Thoracic aorta endothelial cell (primary cell): ENCODE data around the gene BEX1. TPM values are rescaled to one million over a fixed set of nuclear protein-coding genes. Genes with fewer than 3 reads are reported as not detected.

Experiments
- total RNA-seq: library from RNA; depleted of rRNA; stranded (reverse); fragments of >200 nt; gene quantifications from 2 replicates; pipeline ENCODE4 v1.2.3, GENCODE V29; 2012

The BEX1 gene
- total RNA-seq, result 0.27 and 0.57 TPM in 2 replicates

GRCh38 chrX:103063918-103064434 is at the start of gene BEX1:
TSS of gene BEX1 (minus strand) at chrX:103064171. CDS start at chrX:103063274, 897 bp downstream.

DNA sequence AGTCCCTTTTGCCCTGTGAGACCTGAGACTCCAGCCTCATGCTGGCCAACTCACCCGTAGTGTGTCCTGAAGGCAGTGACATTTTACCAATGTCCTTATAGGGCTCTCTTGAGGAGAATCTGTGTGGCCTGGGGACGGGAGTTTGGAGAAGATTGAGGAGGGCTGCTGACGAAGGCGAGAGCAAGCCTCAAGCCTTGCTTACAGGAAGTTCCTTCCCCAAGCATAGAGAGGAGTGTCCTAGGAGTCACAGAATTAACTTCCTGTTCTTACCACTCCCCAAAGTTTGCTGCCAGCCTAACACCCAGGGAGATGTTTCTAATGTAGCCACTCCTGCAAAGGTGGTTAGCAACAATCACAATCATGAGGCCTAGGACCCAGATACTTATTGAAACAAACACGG is 29.0 kb upstream of the BEX1 start, which contains the start of gene NXF3:
Gene NXF3 (minus strand): TSS at position 202 of the 400 bp plus-strand sequence. CDS start 120 bp downstream, at position 82.

Other genes starting within 250 kb of the BEX1 start
- 0.80 and 0.93 TPM in 2 replicates for gene RAB40AL, start 126.9 kb downstream of the BEX1 start, total RNA-seq
- gene NXF3, start 29.0 kb upstream of the BEX1 start, total RNA-seq, result not detected in 2 replicates
- 19.3 and 24.3 TPM in 2 replicates for gene BEX4, start 150.9 kb upstream of the BEX1 start, total RNA-seq
- 90.4 and 92.2 TPM in 2 replicates for gene TCEAL8, start 191.0 kb upstream of the BEX1 start, total RNA-seq
- not detected in 2 replicates for gene TCEAL5, start 212.6 kb upstream of the BEX1 start, total RNA-seq
- 0.27 and 0.29 TPM in 2 replicates for gene BEX2, start 246.8 kb upstream of the BEX1 start, total RNA-seq